Fibroblast of villous mesenchyme (primary cell): ENCODE measurements around the gene BID. TPM values are rescaled to one million over a fixed set of nuclear protein-coding genes. Genes with fewer than 3 reads are reported as not detected.
A peak's percentile ranks its signal among the peaks of the same experiment; 100 is the strongest.

Experiments used
- DNase-seq: peaks from one replicate; pipeline ENCODE4 v3.0.0-alpha.2; 2010; ENCODE audit warnings: low read depth
- H3K4me3 ChIP-seq: 2 replicates; pipeline ENCODE4 v1.5.1; 2011; ENCODE audit warnings: low read depth, mild to moderate bottlenecking, low read length
- total RNA-seq: library from RNA; depleted of rRNA; stranded (reverse); fragments of >200 nt; gene quantifications from 2 replicates; pipeline ENCODE4 v1.2.3, GENCODE V29; 2012
- TF ChIP-seq, protein P1 (sequence below): IDR thresholded peaks from 2 replicates; pipeline ENCODE4 v1.5.1; 2012; ENCODE audit warnings: low read depth, mild to moderate bottlenecking, low read length; ENCODE audit not compliant: insufficient read depth

The BID gene
- total RNA-seq, 1 donor: 19.4 TPM

DNA sequence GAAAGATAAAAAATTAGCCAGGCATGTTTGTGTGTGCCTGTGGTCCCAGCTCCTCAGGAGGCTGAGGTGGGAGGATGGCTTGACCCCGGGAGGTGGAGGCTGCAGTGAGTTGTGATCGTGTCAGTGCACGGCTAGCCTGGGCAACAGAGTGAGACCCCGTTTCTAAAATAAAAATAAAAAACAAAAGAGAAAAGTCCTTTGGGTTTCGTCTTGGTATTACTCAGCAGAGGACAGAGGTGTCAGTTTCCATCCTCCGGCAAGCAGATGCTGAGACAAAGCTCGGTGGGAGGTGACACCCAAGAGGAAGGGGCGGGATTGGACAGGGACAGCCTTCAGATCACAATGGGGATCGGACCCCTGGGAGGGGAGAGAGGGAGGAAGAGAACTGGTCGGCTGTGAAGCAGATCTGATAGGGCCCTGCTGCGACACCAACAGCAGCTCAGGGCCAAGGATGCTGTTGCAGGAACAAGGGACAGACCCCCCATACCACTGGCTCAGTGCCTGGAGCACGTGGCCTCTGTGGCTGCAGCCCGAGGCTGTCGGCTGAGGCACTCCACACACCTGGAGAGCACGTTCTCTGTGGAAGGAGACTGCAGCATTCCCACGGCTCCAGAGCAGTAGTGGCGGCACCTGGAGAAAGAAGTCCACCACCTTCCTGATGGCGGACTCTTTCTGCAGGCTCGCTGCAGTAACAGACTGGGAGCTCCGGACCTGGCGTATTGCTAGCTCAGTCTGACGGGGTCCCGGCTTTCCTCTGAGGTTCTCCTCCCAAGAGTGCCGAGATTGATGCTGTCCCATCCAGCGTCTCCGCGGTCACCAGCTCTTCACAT lies 5.2 kb upstream of the BID start:
- TF ChIP-seq, protein P1, sequence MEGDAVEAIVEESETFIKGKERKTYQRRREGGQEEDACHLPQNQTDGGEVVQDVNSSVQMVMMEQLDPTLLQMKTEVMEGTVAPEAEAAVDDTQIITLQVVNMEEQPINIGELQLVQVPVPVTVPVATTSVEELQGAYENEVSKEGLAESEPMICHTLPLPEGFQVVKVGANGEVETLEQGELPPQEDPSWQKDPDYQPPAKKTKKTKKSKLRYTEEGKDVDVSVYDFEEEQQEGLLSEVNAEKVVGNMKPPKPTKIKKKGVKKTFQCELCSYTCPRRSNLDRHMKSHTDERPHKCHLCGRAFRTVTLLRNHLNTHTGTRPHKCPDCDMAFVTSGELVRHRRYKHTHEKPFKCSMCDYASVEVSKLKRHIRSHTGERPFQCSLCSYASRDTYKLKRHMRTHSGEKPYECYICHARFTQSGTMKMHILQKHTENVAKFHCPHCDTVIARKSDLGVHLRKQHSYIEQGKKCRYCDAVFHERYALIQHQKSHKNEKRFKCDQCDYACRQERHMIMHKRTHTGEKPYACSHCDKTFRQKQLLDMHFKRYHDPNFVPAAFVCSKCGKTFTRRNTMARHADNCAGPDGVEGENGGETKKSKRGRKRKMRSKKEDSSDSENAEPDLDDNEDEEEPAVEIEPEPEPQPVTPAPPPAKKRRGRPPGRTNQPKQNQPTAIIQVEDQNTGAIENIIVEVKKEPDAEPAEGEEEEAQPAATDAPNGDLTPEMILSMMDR: no peak
- no peak for DNase-seq
- H3K4me3 ChIP-seq: no peak overlapping the region

DNA sequence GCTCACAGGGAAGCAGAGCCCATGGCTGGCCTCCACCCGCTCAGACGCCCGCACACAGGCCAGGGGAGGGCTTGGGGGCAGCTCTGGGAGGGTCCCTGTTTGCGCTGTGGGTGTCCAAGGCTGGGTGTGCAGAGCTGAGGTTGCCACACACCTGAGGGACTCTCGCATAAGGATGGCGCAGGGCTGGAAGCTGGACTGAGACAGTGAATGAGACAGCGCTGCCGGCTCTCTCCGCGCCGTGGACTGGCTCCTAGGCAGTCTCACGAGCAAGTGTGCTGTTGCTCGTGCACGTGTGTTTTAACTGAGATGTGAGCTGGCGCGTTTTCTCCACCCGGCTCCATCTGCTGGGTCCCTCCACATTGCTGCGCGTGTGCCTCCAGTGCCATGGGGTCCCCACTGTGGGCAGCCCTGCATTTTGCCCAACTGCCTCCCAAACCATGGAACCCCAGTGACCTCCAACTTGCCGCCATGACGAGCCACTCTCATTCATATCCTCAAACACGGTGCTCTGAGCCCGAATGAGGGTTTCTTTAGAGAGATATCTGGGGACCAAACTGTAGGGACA lies 4.2 kb upstream of the BID start:
- TF ChIP-seq, protein P1: no peak
- H3K4me3 ChIP-seq: no peak overlapping the region
- DNase-seq: no peak

DNA sequence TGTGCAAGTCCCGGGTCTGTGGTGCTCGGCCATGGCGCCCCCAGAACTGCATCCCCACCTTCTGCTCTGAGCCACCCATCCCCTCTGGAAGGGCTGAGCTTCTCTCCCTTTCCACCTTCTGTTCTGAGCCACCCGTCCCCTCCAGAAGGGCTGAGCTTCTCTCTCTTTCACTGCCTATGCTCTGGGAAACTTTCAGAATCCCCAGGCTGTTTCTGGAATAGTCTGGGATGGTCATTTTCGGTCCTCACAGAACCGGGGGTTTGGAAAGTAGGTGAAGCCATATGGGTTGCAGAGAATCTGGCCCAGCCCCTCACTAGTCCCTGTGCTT lies 3.4 kb upstream of the BID start:
- no peak overlapping the region for H3K4me3 ChIP-seq
- DNase-seq: no peak
- TF ChIP-seq, protein P1: no peak

DNA sequence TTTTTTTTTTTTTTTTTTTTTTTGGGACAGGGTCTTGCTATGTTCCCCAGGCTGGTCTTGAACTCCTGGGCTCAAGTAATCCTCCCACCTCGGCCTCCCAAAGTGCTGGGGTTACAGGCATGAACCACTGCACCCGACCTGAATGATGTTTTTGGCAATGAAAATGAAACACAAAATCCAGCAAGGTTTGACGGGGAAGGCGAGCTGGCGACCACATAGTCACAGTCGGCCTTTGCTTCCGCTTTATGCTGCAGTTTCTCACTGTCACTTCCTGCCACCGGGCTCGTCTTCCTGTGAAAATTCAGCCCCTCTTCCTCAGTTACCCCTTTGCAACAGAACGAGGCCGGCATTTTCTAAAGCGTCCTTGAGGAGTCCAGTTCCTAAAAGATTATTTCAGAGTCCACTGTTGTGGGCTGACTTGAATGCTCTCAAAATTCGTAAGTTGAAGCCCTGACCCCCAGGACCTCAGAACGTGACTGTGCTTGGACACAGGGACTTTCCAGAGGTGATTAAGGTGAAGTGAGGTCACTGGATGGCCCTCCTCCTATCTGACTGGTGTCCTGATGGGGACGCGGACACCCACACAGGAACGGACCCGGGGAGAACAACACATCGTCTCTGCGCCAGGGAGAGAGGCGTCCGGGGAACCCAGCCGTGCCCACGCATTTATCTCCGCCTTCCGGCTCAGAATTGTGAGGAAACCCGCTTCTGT lies 2.9 kb upstream of the BID start:
- H3K4me3 ChIP-seq: no peak overlapping the region
- no peak for DNase-seq
- TF ChIP-seq, protein P1: no peak

DNA sequence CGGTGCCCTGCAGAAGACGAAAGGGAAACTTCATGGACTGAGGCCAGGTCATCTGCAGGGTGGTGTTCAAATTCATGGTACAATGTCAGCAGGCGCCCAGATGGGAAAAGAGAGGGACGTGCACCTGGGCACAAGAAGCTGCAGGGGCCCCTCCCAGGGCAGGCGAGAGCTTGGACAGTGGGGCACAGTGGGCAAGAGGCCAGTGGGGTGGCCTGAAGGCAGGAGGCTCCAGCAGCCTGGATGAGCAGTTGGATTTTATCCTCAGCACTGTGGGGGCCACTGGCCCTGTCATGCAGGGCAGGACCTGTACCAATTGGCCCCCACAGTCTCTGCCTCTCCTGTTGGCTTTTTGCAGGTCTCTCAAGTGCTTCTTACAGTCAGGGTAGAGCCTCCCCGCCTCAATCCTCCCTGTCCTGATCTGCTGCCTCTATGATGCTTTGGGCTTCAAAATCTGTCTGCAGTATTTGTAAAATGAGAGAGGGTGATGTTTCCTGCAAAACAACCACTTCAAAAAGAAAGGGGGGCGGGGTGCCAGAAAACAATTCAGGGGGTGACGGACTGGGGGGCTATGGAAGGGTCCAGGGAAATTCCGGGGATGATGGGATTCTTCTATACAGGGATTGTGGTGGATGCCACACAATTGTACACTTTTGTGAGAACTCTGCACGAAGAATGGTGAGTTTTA lies 1.7 kb upstream of the BID start:
- DNase-seq: no peak
- no peak overlapping the region for H3K4me3 ChIP-seq
- TF ChIP-seq, protein P1: no peak

DNA sequence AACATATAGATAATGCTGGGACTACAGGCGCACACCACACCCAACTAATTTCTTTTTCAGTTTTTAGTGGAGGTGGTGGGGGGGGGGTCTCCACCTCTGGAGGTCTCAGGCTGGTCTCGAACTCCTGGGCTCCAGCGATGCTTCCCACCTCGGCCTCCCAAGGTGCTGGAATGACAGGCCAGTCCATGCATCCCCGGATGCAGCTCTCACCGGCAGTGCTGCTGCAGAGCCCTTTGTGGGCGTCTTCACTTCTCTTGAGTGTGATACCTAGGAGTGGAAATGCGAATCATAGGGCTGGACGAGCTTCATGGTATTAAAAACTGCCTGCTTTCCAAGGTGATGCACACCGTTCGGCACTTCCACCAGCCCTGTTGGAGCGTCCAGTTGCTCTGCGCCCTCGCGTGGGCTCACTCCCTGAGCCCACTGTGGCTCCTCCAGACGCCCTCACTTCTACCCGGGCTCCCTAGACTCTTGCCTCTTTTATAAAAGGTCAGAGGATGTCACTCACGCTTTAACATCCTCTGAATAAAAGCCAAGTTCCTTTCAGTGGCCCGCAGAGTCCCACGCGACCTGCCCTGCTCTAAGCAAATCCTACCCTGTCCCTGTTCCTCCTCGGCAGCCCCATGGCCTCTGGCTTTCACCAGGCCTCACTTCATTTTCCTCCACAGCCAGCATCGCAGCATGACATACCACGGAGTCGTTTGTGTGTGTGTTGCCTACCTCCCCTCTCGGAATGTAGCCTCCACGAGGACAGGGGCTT lies 837 bp upstream of the BID start:
- H3K4me3 ChIP-seq: peak overlapping the region; percentile 66
- DNase-seq: no peak
- TF ChIP-seq, protein P1: no peak
